Bladder microvascular endothelial cell (primary cell): ENCODE measurements around the gene OR4X1. TPM values are rescaled to one million over a fixed set of nuclear protein-coding genes. Genes with fewer than 3 reads are reported as not detected.

Experiments used
- total RNA-seq: library from RNA; depleted of rRNA; stranded (reverse); fragments of >200 nt; gene quantifications from 2 replicates; pipeline ENCODE4 v1.2.3, GENCODE V29; 2014

Gene OR4X1
- not detected in 2 replicates for total RNA-seq

GRCh38 chr11:48263423-48263911, at the start of gene OR4X1:
Gene OR4X1, plus strand, starts transcription at chr11:48263861. Its CDS starts 0 bp downstream, at chr11:48263861.

GRCh38 chr11:48216510-48216909, 47.2 kb upstream of the OR4X1 start, which contains the start of gene OR4B1:
Gene OR4B1, plus strand, starts transcription at chr11:48216810. Its CDS starts 0 bp downstream, at chr11:48216810.

GRCh38 chr11:48244804-48245203, 18.9 kb upstream of the OR4X1 start, which contains the start of gene OR4X2:
Gene OR4X2, plus strand, starts transcription at chr11:48245104. Its CDS starts 0 bp downstream, at chr11:48245104.

GRCh38 chr11:48305923-48306322, 42.3 kb downstream of the OR4X1 start, which contains the start of gene OR4S1:
Gene OR4S1, plus strand, starts transcription at chr11:48306223. Its CDS starts 0 bp downstream, at chr11:48306223.

Other genes with a start within 250 kb of the OR4X1 start
- not detected in 2 replicates for gene OR4B1, start 47.1 kb upstream of the OR4X1 start, total RNA-seq
- gene OR4X2, start 18.8 kb upstream of the OR4X1 start, total RNA-seq: not detected in 2 replicates
- not detected in 2 replicates for gene OR4S1, start 42.4 kb downstream of the OR4X1 start, total RNA-seq
- gene OR4C3, start 61.1 kb downstream of the OR4X1 start, total RNA-seq: not detected in 2 replicates
- gene OR4C5, start 102.6 kb downstream of the OR4X1 start, total RNA-seq: not detected in 2 replicates
- not detected in 2 replicates for gene OR4A47, start 224.9 kb downstream of the OR4X1 start, total RNA-seq